ENCODE data around the gene RPS6KA4.
A peak's percentile ranks its signal among the peaks of the same experiment; 100 is the strongest.

Gene RPS6KA4

GRCh38 chr11:64327375-64327774, 31.6 kb upstream of the RPS6KA4 start:
- DNase-seq (ENCODE audit: low read depth in 2 of 2), result no peak

- no peak for DNase-seq (ENCODE audit: low read depth in 2 of 2)
Observed at GRCh38 chr11:64327993-64328392, 31.0 kb upstream of the RPS6KA4 start.

GRCh38 chr11:64330888-64331287, 28.1 kb upstream of the RPS6KA4 start:
- no peak for DNase-seq (ENCODE audit: low read depth in 2 of 2)

- peak; percentile 46 to 50 for DNase-seq (ENCODE audit: low read depth in 2 of 2)
Observed at GRCh38 chr11:64331569-64332371, 27.2 kb upstream of the RPS6KA4 start.

GRCh38 chr11:64333556-64333955, 25.4 kb upstream of the RPS6KA4 start:
- no peak for DNase-seq (ENCODE audit: low read depth in 2 of 2)

GRCh38 chr11:64334764-64335735, 23.9 kb upstream of the RPS6KA4 start:
- DNase-seq (ENCODE audit: low read depth in 2 of 2), result no peak

GRCh38 chr11:64337538-64338249, 21.3 kb upstream of the RPS6KA4 start:
- DNase-seq (ENCODE audit: low read depth in 2 of 2), result no peak

- no peak for DNase-seq (ENCODE audit: low read depth in 2 of 2)
Observed at GRCh38 chr11:64338716-64339115, 20.2 kb upstream of the RPS6KA4 start.

- DNase-seq (ENCODE audit: low read depth in 2 of 2), result no peak
Observed at GRCh38 chr11:64339286-64339685, 19.7 kb upstream of the RPS6KA4 start.

GRCh38 chr11:64339754-64340408, 19.1 kb upstream of the RPS6KA4 start, which contains the start of gene CCDC88B:
Gene CCDC88B, plus strand, starts transcription at chr11:64340204. Its CDS starts 63 bp downstream, at chr11:64340267.
- peak; percentile 70 to 74 for DNase-seq (ENCODE audit: low read depth in 2 of 2)

- peak; percentile 58 to 60 for DNase-seq (ENCODE audit: low read depth in 2 of 2)
Observed at GRCh38 chr11:64340671-64341335, 18.2 kb upstream of the RPS6KA4 start.

- no peak for DNase-seq (ENCODE audit: low read depth in 2 of 2)
Observed at GRCh38 chr11:64341429-64341828, 17.5 kb upstream of the RPS6KA4 start.

- peak; percentile 65 to 74 for DNase-seq (ENCODE audit: low read depth in 2 of 2)
Observed at GRCh38 chr11:64341851-64342791, 16.8 kb upstream of the RPS6KA4 start.

- DNase-seq (ENCODE audit: low read depth in 2 of 2), result no peak
Observed at GRCh38 chr11:64342869-64343745, 15.9 kb upstream of the RPS6KA4 start.

- DNase-seq (ENCODE audit: low read depth in 2 of 2), result no peak
Observed at GRCh38 chr11:64343767-64344559, 15.0 kb upstream of the RPS6KA4 start.

GRCh38 chr11:64344787-64345186, 14.2 kb upstream of the RPS6KA4 start:
- DNase-seq (ENCODE audit: low read depth in 2 of 2), result no peak

GRCh38 chr11:64347193-64347867, 11.6 kb upstream of the RPS6KA4 start:
- no peak for DNase-seq (ENCODE audit: low read depth in 2 of 2)
